GM12801 (cell line): ENCODE measurements around the gene PEX13.

Experiments used
- CTCF ChIP-seq: IDR thresholded peaks from one replicate; pipeline ENCODE4 v1.5.1; 2011; ENCODE audit warnings: control low read depth; ENCODE audit not compliant: insufficient read length; ENCODE audit errors: extremely low read depth

PEX13 gene

DNA sequence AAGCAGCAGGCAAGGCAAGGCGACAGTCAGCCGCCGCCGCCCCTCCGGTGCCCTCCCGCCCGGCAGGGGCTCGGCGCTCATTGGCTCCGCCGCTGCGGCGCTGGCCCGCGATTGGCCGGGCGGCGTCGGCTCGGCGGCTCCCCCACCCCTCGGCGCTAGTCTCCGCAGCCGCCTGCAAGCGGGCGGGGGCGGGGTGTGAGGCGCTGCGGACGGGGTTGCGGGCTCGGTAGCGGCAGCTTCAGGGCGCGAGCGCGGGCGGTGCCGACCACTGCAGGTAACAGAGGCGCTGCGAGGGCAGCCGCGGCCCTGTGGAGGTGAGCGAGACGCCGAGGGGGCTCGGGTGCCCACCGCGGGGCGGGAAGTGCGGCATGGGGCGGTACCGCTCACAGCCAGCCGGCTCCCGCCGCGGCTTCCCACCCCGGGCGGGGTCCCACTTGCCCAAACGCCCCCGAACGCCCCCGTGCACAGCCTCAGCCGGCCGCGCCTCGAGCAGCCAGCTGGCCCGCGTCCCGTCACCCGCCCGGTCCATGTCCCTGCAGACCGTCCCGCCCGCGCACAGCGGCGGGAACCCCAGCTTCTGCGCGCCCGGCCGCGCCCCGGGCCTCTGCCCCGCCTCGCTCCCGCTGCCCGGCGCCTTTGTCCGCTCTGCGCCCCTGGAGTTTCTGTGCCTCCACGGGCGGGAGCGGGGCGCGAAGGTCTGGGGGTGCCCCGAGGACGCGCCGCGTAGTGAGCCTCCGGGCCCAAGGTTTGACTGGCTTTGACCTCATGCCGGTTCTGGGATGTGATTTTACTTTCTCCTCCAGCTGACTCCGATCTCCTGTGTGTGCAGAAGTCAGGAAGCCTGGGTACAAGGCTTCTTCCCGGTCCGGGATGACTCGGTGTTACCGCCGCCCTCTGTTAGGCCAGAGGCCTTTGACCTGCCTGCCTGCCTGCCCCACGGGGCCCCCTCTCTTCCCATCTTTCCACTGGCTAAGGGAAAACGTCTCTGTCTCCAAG is 48.5 kb downstream of the PEX13 start, which contains the start of gene SANBR:
SANBR (plus strand) TSS at position 158 of the 996 bp plus-strand sequence. CDS start 4,480 bp downstream, outside the sequence.
- TF ChIP-seq CTCF = no peak

GRCh38 chr2:61074100-61074499 is 56.6 kb downstream of the PEX13 start:
- TF ChIP-seq CTCF = no peak

DNA sequence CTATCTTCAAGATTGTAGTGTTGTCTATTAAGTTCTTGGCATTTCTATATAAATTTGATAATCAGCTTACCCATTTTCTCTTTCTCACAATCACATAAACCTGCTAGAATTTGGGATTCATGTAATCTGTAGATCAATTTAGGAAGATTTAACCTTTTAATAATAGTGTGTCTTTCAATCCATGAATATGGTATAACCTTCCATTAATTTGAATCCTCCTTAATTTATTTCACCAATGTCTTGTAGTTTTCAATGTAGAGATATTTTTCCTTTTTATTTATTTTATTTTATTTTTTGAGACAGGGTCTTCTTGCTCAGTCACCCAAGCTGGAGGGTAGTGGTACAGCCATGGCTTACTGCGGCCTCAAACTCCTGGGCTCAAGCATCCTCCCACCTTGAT is 68.4 kb downstream of the PEX13 start:
- TF ChIP-seq CTCF = no peak

- TF ChIP-seq CTCF = no peak
Observed at GRCh38 chr2:61089797-61090196, 72.3 kb downstream of the PEX13 start.

GRCh38 chr2:61090386-61090921 is 72.9 kb downstream of the PEX13 start:
- TF ChIP-seq CTCF = no peak

GRCh38 chr2:61091485-61091884 is 74.0 kb downstream of the PEX13 start:
- TF ChIP-seq CTCF = no peak

- no peak for TF ChIP-seq CTCF
Observed at GRCh38 chr2:61096438-61096837, 78.9 kb downstream of the PEX13 start.
